Measurements from ENCODE around the gene RAB40B.

The RAB40B gene

GRCh38 chr17:82690786-82691489 is 7.6 kb downstream of the RAB40B start:
- DNase-seq, result no peak

DNA sequence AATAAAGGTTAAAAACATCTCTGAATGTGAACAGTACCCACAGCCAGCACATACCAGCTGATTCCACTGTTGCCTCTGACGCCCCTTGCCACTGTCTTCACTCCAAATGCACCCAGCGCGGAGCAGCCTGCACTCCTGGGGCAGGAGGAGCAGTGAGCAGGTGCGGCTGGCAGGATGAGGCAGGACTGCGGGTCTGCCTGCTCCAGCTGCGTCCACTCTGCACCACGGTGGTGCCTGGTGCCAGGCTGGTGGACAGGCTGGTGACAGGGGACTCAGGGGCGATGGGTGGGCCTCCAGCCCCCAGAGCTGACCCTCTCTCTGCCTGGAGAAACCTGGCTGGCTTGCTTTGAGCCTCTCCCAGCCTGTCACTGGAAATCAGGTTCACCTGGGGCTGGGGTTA is 9.4 kb downstream of the RAB40B start:
- DNase-seq, result no peak

- DNase-seq, result no peak
Observed at GRCh38 chr17:82687871-82688270, 10.6 kb downstream of the RAB40B start.

DNA sequence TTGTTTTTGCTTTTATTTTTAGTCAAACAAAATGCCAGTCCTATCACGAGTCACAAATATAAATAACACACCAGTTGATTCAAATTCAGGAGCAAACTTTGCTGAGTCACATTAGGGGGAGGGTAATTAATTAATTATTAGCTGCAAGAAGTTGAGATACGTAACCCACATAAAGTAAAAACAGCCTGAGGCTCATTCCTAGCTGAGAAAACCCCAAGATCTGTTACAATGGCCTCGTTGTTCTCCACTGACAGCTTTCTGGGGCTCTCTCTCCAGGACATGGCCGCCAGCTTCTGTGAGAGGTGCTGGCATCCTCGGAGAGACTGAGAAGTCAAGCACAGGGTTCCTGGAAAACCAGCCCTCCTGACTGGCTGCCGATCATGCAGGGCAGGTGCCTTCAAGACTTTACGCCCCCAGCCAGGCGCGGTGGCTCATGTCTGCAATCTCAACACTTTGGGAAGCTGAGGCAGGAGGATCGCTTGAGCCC is 11.1 kb downstream of the RAB40B start:
- DNase-seq, result no peak

- DNase-seq, result no peak
Observed at GRCh38 chr17:82686366-82687324, 11.9 kb downstream of the RAB40B start.

- no peak for DNase-seq
Observed at GRCh38 chr17:82685291-82685690, 13.2 kb downstream of the RAB40B start.

DNA sequence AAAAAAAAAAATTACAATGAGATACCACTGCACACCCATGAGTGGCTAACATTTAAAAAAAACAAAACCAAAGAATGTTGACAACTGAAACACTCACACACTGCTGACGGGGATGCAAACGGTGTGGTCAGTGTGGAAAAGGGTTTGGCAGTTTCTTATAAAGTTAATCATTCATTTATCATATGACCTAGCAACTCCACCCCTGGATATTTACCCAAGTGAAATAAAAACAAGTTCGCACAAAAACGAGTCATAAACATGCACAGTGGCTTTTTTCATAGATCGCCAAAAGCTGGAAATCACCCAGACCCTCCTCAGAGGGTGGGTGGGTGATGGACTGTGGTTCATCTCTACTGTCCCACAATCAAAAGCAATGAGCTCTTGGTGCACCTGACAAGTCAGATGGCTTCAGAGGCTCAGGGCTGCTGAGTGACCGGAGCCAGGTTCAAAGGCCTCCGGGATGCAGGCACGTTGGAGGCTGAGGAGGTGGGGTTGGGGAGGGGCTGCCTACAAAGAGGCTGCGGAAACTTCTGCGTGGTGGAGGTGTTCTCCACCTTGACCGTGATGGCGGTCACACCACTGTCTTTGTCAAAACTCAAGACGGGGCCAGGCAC is 14.2 kb downstream of the RAB40B start:
- DNase-seq, result no peak

GRCh38 chr17:82683534-82683933 is 15.0 kb downstream of the RAB40B start:
- no peak for DNase-seq

GRCh38 chr17:82681547-82681946 is 17.0 kb downstream of the RAB40B start:
- no peak for DNase-seq

- no peak for DNase-seq
Observed at GRCh38 chr17:82679586-82680465, 18.7 kb downstream of the RAB40B start.

- DNase-seq, result no peak
Observed at GRCh38 chr17:82678265-82678891, 20.1 kb downstream of the RAB40B start.

GRCh38 chr17:82677353-82677925 is 21.1 kb downstream of the RAB40B start:
- no peak for DNase-seq

DNA sequence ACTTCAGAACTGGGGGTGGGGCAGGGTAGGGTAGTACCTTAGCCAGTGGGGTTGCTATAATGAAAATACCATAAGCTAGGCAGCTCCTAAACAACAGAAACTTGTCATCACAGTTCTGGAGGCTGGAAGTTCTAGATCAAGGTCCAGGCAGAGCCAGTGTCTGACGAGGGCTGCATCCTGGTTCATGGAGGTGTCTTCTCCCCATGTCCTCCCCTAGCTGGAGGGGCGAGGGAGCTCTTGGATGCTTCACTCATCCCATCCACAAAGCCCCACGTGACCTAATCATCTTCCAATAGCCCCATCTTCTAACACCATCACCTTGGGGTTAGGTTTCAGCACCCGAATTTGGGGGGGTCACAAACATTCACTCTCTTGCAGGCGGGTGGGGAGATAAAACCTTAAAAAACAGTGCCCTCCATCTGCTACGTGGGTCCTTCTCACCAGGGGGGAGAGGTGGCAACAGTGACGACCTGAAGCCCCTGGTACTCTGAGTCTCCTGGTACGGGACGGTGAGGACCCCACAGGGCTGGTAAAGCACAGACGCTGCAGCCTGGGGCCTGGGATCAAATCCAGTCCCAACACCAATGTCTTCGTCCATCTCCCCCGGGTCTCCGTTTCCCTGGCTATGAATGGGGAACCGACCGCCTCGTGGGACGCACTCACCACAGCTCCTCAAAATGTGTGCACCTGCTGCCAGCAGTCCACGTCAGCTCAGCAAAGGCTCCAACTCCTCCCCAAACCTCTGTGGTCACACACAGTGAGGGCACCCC is 22.8 kb downstream of the RAB40B start:
- no peak for DNase-seq

DNA sequence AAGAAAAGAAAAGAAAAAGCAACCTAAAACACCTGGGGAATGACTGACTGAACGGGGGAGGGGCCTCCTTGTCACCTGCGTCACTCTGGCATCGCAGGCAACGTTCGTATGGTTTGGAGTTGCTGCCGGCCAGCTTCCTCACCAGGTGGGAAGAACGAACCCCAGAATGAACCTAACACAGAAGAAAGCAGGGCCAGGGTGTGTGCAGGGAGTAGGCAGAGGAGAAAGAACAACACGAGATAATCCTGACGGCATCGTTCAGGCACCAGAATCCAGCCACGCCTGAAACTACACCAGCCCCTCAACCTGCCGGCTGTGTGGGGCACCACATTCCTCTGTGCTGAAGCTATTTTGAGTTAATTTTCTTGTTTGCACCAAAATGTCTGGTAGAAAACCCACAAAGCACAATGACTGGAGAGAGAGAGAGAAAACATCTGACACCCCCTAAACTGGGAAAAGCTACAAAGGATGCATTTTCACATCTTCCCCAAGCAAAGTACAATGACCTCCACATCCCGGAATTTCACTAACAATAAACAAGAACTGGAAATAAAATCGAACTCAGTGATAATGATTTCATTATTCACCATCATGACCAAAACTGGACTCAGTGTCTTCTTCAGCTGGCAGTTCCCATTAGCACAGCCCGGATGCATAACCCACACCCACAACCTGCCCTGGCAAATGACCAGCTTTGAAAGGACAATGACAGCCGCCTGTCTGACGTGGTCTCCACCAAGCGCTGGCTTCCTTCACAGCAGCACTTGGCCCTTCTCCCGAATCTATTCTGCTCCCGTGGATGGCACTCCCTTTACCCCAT is 23.6 kb downstream of the RAB40B start:
- DNase-seq, result no peak

DNA sequence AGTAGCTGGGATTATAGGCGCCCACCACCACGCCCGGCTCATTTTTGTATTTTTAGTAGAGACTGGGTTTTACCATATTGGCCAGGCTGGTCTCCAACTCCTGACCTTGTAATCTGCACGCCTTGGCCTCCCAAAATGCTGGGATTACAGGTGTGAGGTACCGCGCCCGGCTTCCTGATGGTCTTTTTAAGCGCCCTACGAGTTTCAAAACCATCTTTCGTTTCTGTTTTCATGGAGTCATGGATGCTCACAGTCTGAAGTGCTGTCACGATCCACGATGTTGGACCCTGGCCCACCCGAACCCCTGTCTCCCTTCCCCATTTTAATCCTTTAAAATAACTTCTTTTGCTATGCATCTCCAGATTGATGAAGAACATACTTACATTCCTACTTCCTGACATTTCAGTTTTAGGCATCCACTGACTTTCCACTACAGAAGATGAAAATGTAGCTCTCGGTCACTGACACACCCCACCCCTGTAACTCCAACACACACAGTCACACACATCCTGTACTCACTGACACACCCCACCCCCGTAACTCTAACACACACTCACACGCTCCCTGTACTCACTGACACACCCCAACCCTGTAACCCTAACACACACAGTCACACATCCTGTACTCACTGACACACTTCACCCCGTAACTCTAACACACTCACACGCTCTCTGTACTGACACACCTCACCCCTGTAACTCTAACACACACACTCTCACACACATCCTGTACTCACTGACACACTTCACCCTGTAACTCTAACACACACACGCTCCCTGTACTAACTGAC is 27.6 kb downstream of the RAB40B start:
- DNase-seq, result no peak

DNA sequence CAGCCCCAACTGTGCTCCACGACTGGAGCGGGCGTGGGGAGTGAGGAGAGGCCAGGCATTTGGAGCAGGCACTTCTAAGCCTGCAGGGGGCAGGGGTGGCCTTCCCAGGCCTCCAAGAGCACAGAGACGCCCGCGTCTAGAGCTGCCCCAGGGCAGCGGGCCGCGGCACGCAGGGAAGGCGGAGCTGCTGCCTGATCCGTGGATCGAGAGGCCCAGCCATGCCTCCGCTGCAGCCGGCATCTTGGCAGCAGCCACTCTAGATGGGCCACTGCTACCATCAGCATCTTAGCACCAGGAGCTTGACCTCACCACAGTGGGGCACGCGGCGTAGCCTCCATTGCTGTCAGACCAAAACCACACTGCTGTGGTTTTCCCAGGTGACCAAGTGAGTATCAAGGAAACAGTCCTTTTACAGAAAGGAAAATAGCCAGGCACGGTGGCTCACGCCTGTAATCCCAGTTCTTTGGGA is 29.8 kb downstream of the RAB40B start:
- DNase-seq, result no peak

DNA sequence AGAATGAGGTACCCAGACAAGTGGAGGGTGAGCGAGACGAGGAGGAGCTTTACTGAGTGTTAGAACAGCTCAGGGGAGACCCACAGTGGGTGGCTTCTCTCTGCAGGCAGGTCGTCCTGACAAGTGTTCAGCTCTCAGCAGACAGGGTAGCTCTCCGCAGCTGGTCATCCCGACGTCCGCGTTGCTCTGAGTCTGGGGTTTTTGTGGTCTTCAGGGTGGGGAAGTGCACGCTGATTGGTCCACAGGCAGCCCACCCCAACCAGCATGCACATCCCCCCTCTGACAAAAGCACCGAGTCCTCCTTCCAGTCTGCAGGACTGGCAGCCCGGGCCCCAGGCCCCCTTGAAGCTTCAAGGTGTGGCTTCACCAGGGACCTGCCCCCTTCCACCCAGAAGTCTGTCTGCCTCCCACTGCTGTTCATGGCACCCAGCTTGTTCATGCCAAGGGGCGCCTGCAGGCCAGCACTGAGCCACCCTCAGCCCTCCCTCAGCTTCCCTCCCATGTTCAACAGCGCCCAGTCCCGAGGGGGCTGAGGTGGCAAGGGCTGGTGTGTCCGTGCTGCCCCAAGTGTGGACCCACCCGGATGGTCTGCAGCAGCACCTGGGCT is 30.4 kb downstream of the RAB40B start:
- no peak for DNase-seq

DNA sequence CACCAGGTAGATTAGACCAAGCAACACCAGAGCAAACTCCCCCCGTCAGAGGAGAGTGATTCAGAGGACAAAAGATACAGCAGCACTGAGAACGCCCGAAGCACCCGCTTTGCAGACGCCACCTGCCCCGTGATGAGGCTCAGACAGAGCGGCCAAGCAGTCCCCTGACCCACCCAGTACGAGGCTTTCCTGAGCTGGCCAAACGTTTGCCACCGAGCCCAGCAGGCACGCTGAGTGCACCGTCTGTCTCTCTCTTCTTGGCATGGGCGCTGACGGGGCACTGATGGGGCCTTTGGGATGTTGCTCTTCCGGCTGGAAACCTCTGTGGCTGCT is 30.9 kb downstream of the RAB40B start:
- DNase-seq, result no peak
